GM19463 (cell line): Measurements from ENCODE around the gene CIITA.
A peak's percentile ranks its signal among the peaks of the same experiment; 100 is the strongest.
"Not testable (repeated sequence)": the region's sequence is repeated elsewhere in the genome, so short reads cannot be mapped to it uniquely, and the experiment has no call there.

Experiments used
- ATAC-seq: cut with Tn5 transposase; IDR thresholded peaks from one replicate; pipeline ENCODE4 v1.9.1; 2021; ENCODE audit warnings: mild to moderate bottlenecking, moderate library complexity; ENCODE audit not compliant: unreplicated experiment

Gene CIITA

GRCh38 chr16:10876799-10877341 lies at the start of gene CIITA:
TSS of gene CIITA (plus strand) at chr16:10877202. CDS start at chr16:10877331, 129 bp downstream.
- peak; percentile 54 for ATAC-seq

GRCh38 chr16:10827691-10828341 lies 49.2 kb upstream of the CIITA start:
- no peak for ATAC-seq

DNA sequence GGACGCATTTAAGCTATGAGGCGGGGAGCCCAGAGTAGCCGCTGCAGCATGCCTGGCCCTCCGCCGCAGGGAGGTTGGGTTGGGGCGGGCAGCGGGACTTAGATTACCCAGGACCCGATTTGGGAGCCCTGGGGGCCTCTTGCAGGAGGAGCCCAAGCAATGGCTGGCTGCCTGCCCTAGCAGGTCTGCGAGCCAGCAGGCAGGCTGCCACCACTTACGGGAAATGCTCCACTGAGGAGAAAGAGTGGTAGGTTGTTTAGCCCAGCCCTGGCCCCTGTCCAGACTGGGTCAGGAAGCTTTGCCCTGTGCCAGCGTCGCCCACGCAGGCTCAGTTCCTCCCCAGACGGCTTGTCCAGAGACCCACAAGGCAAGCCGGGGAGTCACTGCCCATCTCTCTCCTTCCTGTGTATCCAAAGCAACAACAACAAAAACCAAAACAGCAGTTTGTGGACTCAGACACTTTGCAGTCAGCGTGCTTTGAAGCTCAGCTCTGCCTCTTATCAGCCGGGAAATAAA lies 48.1 kb upstream of the CIITA start:
- ATAC-seq = no peak

- ATAC-seq = not testable (repeated sequence)
These were observed 47.5 kb upstream of the CIITA start for GRCh38 chr16:10829390-10830098.

DNA sequence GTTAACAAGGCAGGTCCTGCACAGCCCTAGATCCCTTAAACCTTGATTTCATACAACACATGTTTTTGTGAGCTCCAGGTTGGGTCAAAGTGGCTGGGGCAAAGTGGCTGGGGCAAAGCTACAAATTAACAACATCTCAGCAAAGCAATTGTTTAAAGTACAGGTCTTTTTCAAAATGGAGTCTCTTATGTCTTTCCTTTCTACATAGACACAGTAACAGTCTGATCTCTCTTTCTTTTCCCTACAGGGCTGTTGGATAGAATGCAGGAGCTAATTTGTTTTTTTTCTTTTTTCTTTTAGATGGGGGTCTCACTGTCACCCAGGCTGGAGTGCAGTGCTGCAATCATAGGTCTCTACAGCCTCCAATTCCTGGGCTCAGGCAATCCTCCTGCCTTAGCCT lies 46.8 kb upstream of the CIITA start:
- ATAC-seq = not testable (repeated sequence)

- no peak for ATAC-seq
These were observed 44.8 kb upstream of the CIITA start for GRCh38 chr16:10831894-10832886.

- ATAC-seq = no peak
These were observed 43.7 kb upstream of the CIITA start for GRCh38 chr16:10833271-10833670.

- ATAC-seq = no peak
These were observed 42.9 kb upstream of the CIITA start for GRCh38 chr16:10834130-10834529.

DNA sequence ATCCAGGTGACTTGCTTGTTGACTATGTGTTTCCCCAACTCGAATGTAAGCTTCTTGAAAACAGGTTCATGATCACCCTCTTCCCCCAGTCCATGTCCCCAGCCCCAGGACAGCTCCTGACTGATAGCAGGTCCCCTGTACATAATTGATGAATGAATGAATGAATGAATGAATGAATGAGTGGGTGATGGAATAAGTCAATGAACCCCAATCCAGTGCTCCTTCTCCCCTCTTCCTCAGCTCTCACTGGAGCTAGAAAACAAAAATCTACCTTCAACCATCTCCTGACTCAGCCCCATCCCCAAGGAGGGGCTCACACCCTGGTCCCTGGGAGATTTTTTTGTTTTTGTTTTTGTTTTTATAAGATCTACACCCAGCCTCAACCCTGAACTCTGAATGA lies 42.2 kb upstream of the CIITA start:
- no peak for ATAC-seq

DNA sequence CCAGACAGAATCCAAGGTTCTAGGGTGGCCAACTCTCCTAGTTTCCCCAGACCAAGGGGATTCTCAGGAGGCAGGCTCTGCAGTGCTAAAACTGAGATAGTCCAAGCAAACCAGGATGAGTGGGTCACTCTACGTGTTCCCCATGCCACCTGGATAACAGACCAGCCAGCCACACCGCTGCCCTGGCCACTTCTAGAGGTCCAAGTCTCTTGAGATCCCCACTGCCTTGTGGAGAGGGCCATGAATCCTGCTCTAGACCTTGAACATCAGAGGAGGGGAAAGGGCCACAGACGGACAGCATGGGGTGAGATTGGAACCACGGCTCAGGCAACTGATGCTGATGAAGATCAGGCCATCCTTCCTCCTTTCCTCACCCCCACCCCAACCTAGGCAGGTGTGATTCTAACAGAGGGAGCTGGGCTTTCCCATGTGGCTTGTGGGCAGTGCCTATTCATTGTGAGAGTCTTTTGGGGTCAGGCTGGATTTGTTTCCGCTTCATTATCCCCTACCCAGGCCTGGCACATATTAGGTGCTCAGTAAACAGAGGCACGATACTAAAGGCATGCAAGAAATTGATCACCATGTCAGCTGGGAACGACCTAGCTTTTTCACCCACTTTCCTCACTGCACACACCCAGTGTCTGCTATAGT lies 41.6 kb upstream of the CIITA start:
- ATAC-seq = peak; percentile 73

DNA sequence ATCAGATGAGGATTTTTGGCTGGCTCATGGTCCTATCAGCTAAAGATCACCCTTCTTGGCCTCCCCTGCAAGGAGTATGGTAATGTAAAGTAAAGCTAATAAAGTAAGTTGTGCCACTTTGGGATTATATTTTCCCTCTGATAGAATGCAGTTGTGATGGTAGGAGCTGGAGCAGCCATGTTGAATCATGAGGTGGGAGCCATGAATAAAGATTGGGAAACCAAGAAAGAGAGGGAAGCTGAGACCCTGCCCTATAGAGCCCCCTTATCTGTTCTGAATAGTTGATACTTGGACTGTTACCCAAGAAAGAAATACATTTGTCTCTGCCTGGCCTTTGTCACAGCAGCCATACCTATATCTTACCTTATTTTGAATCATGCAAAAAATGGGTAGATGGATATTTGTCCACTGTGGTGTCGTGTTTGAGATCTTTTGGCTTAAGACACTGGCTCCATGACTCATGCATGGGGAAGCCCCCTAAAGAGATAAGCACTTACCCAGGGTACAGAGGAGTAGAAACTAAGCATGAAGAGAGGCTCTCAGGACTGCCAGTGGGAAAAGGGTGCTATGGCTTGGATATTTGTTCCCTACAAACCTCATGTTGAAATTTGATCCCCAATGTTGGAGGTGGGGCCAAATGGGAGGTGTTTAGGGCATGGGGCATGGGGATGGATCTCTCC lies 40.7 kb upstream of the CIITA start:
- no peak for ATAC-seq

DNA sequence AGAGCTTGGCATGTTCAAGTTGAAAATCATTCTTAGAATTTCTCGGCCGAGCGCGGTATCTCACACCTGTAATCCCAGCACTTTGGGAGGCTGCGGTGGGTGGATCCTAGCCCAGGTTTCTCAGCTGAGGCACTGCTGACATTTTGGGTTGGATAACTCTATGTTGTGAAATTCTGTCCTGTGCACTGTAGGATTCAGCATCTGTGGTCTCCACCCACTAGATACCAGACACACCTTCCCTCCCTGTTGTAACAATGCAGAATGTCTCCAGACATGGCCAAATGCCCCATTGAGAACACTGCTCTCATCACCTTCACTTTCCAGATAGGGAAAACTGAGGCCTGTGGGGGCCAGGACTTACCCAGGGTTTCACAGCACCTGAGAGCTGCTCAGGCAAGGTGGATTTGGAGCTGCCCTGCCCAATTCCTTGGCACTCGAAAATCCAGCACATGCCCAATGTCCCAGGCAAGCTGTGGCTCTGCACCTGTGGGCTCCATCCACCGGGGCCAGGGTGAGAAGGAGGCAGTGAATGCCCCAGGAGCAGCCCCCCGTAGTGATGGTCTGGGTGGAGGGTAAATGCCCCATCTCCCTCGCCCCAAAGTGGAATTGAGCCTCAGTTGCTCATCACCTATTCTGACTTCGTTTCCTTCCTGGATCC lies 38.3 kb upstream of the CIITA start:
- no peak for ATAC-seq

GRCh38 chr16:10839279-10839666 lies 37.7 kb upstream of the CIITA start:
- no peak for ATAC-seq

- ATAC-seq = no peak
These were observed 36.3 kb upstream of the CIITA start for GRCh38 chr16:10840703-10841102.

DNA sequence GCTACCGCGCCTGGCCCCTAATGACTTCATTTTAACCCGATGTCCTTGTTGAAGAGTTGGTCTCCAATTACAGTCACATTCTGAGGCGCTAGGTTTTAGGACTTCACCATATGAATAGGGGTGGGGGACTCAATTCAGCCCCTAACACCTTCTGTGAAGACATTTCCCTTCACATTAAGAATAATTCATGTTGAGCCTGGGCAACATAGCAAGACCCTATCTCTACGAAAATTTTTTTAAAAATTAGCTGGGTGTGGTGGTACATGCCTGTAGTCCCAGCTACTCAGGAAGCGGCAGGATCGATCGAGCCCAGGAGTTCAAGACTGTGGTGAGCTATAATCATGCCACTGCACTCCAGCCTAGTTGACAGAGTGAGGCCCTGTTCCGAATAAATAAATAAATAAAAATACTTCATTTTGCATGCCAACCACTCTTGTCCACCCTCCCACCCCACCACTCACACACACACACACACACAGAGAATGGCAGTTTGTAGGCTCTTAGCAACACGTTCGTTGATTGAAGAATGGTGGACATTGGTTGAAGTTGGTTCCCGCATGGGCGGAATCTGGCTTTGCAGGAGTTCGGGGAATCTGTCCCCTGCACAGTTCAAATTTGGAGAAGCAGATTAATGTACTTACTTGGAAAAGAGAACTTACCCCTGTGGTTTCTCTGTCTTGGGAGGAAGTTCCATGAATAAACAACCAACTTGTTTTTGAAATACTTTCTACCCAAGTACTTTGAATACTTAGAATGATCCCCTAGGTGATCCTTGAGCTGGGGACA lies 30.6 kb upstream of the CIITA start:
- ATAC-seq = no peak

GRCh38 chr16:10847176-10847575 lies 29.8 kb upstream of the CIITA start:
- no peak for ATAC-seq

DNA sequence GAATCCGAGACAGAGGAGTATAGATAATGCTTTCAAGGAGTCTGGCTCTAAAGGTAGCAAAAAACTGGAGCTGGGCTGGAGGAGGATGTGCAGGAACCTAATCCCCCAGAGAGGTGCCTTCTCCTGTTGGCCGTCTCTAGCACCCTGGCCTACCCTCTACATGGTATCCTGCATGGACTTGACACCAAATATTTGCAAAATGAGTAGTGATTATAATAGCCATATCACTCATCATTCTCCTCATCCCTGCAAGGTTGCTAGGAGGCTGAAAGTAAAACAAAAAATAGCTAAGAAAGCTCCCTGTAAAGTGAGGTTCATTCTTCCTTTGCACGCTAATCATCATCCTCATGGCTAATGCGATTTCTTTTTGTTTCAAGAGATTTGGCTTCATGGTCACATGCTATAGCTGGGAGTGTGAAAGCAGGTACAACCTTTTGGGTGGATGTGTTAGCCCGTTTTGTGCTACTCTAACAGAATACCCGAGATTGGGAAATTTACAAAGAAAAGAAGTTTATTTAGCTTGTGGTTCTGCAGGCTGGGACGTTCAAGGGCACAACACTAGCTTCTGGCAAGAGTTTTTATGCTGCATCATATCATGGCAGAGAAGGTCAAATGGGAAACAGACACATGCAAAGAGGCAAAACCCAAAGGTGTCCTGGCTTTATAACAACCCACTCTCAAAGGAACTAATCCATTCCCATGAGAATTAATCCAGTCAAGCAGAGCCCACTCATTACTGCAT lies 27.1 kb upstream of the CIITA start:
- no peak for ATAC-seq

DNA sequence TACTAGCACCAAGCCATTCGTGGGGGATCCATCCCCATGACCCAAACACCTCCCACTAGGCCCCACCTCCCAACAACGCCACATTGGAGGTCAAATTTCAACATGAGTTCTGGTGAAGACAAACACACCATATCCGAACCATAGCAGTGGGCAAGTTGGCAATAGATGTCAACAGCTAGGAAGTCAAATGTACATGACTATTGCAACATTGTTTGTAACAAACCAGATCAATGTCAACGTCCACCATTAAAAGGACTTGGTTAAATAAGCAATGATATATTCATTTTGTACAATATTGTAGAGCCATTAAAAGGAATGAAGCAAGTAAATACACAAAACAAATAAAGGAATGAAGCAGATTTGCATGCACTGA lies 26.5 kb upstream of the CIITA start:
- ATAC-seq = no peak
